Measurements from ENCODE around the gene FNDC5.

FNDC5 gene

GRCh38 chr1:32858136-32858535, 12.6 kb downstream of the FNDC5 start:
- Histone ChIP-seq H2AFZ (ENCODE audit: low read depth) (no peak overlapping the region), H3K4me2 (no peak overlapping the region), H3K4me3 (IDR thresholded peaks at IDR 0.05; ENCODE audit: insufficient read depth, low read depth, low read length) (no peak overlapping the region), H3K36me3 (ENCODE audit: insufficient read depth) (no peaks in the 10 kb centered on the region), H4K20me1 (ENCODE audit: insufficient read depth) (no peaks in the 10 kb centered on the region), H3K4me1 (ENCODE audit: low read depth, poor library complexity, severe bottlenecking) (no peaks in the 10 kb centered on the region), H3K27ac (no peak overlapping the region), H3K79me2 (ENCODE audit: insufficient read depth, low read depth) (no peaks in the 10 kb centered on the region), H3K27me3 (ENCODE audit: insufficient read depth, low read depth) (no peaks in the 10 kb centered on the region), H3K9ac (no peak overlapping the region)
- TF ChIP-seq CTCF (conservative IDR thresholded peaks at IDR 0.05; ENCODE audit: low read depth, low read length), result no peak

- TF ChIP-seq CTCF (conservative IDR thresholded peaks at IDR 0.05; ENCODE audit: low read depth, low read length), result no peak
- no peaks in the 10 kb centered on the region for H3K36me3 ChIP-seq (ENCODE audit: insufficient read depth)
- H2AFZ ChIP-seq (ENCODE audit: low read depth), result no peak overlapping the region
- no peak overlapping the region for H3K4me3 ChIP-seq (IDR thresholded peaks at IDR 0.05; ENCODE audit: insufficient read depth, low read depth, low read length)
- H3K4me1 ChIP-seq (ENCODE audit: low read depth, poor library complexity, severe bottlenecking), result no peaks in the 10 kb centered on the region
- H4K20me1 ChIP-seq (ENCODE audit: insufficient read depth), result no peaks in the 10 kb centered on the region
- H3K9ac ChIP-seq, result no peak overlapping the region
- H3K27ac ChIP-seq, result no peak overlapping the region
- no peak overlapping the region for H3K4me2 ChIP-seq
- no peaks in the 10 kb centered on the region for H3K79me2 ChIP-seq (ENCODE audit: insufficient read depth, low read depth)
- H3K27me3 ChIP-seq (ENCODE audit: insufficient read depth, low read depth), result no peaks in the 10 kb centered on the region
Observed at GRCh38 chr1:32855861-32856617, 14.7 kb downstream of the FNDC5 start.

- no peak for TF ChIP-seq CTCF (conservative IDR thresholded peaks at IDR 0.05; ENCODE audit: low read depth, low read length)
- Histone ChIP-seq H3K9ac (no peak overlapping the region), H3K79me2 (ENCODE audit: insufficient read depth, low read depth) (no peaks in the 10 kb centered on the region), H3K27me3 (ENCODE audit: insufficient read depth, low read depth) (no peaks in the 10 kb centered on the region), H3K27ac (no peak overlapping the region; the same call in 1 of the 2 replicates), H3K36me3 (ENCODE audit: insufficient read depth) (0 out of 2 replicates have a peak, but pooled peaks cover 1% of the 10 kb centered on the region), H4K20me1 (ENCODE audit: insufficient read depth) (no peaks in the 10 kb centered on the region), H3K4me3 (IDR thresholded peaks at IDR 0.05; ENCODE audit: insufficient read depth, low read depth, low read length) (no peak overlapping the region), H3K4me1 (ENCODE audit: low read depth, poor library complexity, severe bottlenecking) (peaks cover 6% of the 10 kb centered on the region), H2AFZ (ENCODE audit: low read depth) (no peak overlapping the region), H3K4me2 (no peak overlapping the region)
Observed at GRCh38 chr1:32848354-32849063, 22.2 kb downstream of the FNDC5 start.

GRCh38 chr1:32831878-32832277, 38.8 kb downstream of the FNDC5 start:
- no peak overlapping the region for H2AFZ ChIP-seq (ENCODE audit: low read depth)
- no peak overlapping the region for H3K4me2 ChIP-seq
- peaks cover 15% of the 10 kb centered on the region; the same call in 1 of the 2 replicates for H3K36me3 ChIP-seq (ENCODE audit: insufficient read depth)
- H3K79me2 ChIP-seq (ENCODE audit: insufficient read depth, low read depth), result peaks cover 2% of the 10 kb centered on the region; the same call in 1 of the 2 replicates
- no peak overlapping the region for H3K9ac ChIP-seq
- peaks cover 20% of the 10 kb centered on the region for H3K4me1 ChIP-seq (ENCODE audit: low read depth, poor library complexity, severe bottlenecking)
- no peaks in the 10 kb centered on the region for H4K20me1 ChIP-seq (ENCODE audit: insufficient read depth)
- H3K4me3 ChIP-seq (IDR thresholded peaks at IDR 0.05; ENCODE audit: insufficient read depth, low read depth, low read length), result no peak overlapping the region
- no peak for TF ChIP-seq CTCF (conservative IDR thresholded peaks at IDR 0.05; ENCODE audit: low read depth, low read length)
- H3K27ac ChIP-seq, result no peak overlapping the region
- no peaks in the 10 kb centered on the region for H3K27me3 ChIP-seq (ENCODE audit: insufficient read depth, low read depth)

Data from KMS-11 (cell line).